GM12891 (cell line): Measurements from ENCODE around the gene FGGY.

Experiments
- DNase-seq: peaks from one replicate; pipeline ENCODE4 v3.0.0; 2011; ENCODE audit warnings: low spot score; ENCODE audit not compliant: insufficient read length
- FAIRE-seq: peaks from 2 replicates; lab custom pipeline; 2011; peaks lifted over from hg19 to GRCh38; lab: Jason Lieb, UNC
- PAX5 ChIP-seq: IDR thresholded peaks from 2 replicates; pipeline ENCODE4 v1.6.1; 2011; ENCODE audit warnings: low read length, moderate library complexity, mild to moderate bottlenecking; ENCODE audit not compliant: insufficient read depth, severe bottlenecking
- POLR2A ChIP-seq: IDR thresholded peaks from 2 replicates; pipeline ENCODE4 v1.6.1; 2011; ENCODE audit warnings: low read depth, low read length, control low read depth
- POLR2AphosphoS5 ChIP-seq: IDR thresholded peaks from 2 replicates; pipeline ENCODE4 v1.6.1; 2011; ENCODE audit warnings: low read depth, low read length, control low read depth
- POU2F2 ChIP-seq: IDR thresholded peaks from 2 replicates; pipeline ENCODE4 v1.6.1; 2011; ENCODE audit warnings: low read depth, mild to moderate bottlenecking, control low read depth, low read length, moderate library complexity
- SPI1 ChIP-seq: IDR thresholded peaks from 2 replicates; pipeline ENCODE4 v1.6.1; 2011; ENCODE audit warnings: low read depth, low read length, control low read depth
- TAF1 ChIP-seq: IDR thresholded peaks from 2 replicates; pipeline ENCODE4 v1.6.1; 2011; ENCODE audit warnings: low read depth, low read length, control low read depth

The FGGY gene

GRCh38 chr1:59695252-59695651, 398.4 kb downstream of the FGGY start:
- TF ChIP-seq TAF1 (no peak), PAX5 (no peak), POU2F2 (no peak), POLR2AphosphoS5 (no peak), SPI1 (no peak), POLR2A (no peak)
- DNase-seq (no peak), FAIRE-seq (no peak)

DNA sequence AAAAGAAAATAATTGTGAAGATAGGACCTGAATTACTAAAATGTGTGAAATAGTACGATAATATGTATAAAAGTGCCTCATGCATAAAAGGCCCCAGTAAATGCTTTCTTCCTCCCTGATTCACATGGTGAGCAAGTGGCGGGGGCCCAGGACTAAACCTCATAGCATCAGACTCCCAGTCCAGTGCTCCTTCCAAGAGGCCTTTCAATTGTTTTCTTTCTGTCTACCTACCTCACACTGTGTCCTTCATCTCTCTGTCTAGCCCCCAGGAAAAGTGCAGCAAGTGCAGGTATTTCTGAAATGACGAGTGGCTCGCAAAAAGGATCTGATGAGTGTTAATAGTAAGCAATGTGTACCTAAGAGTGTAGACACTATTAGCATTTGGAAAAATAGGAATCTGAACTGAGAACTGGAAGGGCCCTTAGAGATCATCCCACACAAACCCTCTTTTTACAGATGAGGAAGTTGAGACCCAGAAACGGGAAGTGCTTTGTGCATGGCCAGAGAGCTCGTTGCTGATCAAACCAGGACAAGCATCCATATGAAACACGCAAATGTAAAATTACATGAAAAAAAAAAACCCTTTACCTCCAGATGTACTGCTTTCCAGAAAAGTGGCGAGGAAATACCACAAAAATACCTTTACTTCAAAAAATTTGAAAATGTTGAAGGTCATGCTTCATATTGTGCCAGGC, 399.7 kb downstream of the FGGY start:
- FAIRE-seq (no peak), DNase-seq (no peak)
- TF ChIP-seq SPI1 (peak; percentile 94), TAF1 (no peak), POLR2A (no peak)

- TF ChIP-seq POLR2A (no peak), POU2F2 (no peak), SPI1 (no peak), TAF1 (no peak), PAX5 (no peak), POLR2AphosphoS5 (no peak)
- peak; percentile 76 for FAIRE-seq
- no peak for DNase-seq
Observed at GRCh38 chr1:59697150-59697800, 400.4 kb downstream of the FGGY start.

- TF ChIP-seq PAX5, result no peak
- no peak for TF ChIP-seq POU2F2
- no peak for TF ChIP-seq SPI1
- no peak for TF ChIP-seq POLR2A
- no peak for TF ChIP-seq POLR2AphosphoS5
- no peak for DNase-seq
- FAIRE-seq, result no peak
Observed at GRCh38 chr1:59698386-59698785, 401.5 kb downstream of the FGGY start.

DNA sequence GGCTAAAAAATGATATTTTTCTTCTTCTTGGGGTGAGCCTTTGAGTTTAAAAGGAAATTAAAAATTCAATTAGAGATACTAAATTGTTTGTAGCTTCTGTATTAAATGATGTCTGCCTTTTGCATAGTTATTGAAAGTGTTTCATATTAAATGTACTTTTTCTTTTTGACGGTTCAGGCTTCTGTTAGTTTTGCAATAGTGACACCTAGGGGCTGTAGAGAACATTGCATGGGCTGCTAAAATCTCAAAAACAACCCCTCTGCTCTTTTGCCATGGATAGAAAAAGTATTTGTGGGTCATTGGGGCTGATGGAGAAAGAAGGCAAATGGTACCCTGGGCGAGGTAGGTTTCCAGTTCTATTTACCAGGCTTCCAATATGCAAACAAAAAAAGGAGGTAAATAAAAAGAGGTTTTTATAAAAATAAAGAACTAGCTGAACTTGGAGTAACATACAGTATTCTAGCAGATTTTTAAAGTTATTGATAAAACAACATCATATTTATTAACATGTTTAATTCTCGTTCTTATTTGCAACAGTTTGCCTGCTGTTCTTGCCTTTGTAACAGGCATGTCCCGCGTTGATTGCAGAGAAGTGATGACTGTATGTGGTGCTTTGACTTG, 402.4 kb downstream of the FGGY start:
- TF ChIP-seq POU2F2, result no peak
- TF ChIP-seq POLR2A, result no peak
- TF ChIP-seq POLR2AphosphoS5, result no peak
- no peak for TF ChIP-seq SPI1
- TF ChIP-seq TAF1, result no peak
- no peak for DNase-seq
- no peak for FAIRE-seq

DNA sequence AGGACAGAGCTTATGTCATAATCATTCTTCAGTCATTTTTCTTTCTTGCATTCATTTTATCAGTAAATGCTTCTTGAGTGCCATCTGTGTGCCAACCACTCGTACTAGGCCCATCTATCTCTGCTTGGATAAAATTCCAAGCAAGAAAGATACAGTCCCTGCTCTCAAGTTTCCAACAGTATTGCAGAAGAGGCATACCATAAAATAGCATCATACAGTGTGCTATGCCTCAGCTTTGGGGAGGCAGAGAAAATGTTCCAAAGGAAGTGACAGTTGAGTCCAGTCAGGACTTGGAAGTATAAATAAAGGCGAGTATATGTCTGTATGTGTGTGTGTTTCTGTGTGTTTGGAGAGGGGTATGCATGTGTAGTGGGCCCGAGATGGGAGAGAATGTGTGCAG, 404.5 kb downstream of the FGGY start:
- DNase-seq, result no peak
- no peak for TF ChIP-seq POLR2A
- TF ChIP-seq POLR2AphosphoS5, result no peak
- TF ChIP-seq SPI1, result no peak
- TF ChIP-seq POU2F2, result no peak
- no peak for TF ChIP-seq TAF1
- no peak for FAIRE-seq

DNA sequence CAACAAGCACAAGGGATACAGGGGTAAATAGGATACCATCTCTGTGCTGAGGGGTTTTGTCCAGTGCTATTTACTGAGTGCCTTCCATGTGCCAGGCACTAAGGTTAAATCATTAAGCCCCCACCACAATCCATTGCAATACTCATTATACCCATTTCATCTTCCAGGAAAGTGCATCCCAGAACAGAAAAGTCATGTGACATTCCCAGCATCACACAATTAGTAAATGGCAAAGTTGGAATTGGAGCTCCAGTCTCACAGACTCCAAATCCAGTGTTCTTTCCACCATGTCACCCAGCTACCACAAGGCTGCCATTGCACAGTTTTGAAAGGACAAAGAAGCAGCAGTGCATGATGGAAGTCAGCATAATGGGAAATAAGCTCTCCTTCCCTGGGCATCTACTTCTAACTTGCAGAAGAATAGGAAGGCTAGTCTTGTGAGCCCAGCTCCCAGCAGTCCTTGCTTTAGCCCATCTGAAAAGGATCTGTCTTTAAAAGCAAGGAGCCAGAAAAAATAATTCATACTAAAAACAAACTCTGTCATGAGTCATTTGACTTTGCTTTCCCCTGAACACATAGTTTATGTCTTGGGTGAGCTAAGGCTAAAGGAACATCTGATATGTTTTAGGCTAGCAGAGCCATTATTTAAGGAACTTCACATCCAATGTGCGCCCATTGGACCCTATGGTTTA, 406.5 kb downstream of the FGGY start:
- DNase-seq, result no peak
- FAIRE-seq, result no peak
- TF ChIP-seq POLR2AphosphoS5, result no peak
- TF ChIP-seq POU2F2, result no peak
- no peak for TF ChIP-seq SPI1
- no peak for TF ChIP-seq POLR2A
- no peak for TF ChIP-seq TAF1
- TF ChIP-seq PAX5, result no peak

DNA sequence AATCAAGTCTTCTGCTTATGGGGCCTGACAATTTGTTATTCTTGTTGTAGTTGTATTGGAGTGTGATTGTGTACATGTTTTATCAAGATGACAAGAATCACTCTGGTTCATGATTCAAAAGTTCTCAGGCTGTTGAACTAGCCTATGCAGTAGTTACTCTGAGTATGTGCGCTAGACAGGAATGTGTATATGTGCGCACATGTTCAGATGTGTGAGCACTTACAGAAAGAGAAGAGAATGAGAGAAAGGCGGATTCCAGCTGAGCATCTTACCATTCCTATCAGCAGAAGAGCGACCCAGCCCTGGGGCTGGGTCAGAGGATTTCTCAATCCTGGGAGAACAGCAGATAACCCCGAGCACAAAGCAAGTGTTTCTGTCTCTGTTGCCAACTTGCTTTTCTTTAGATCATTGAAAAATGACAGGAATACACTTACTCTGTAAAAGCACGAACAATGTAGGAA, 407.1 kb downstream of the FGGY start:
- FAIRE-seq (no peak), DNase-seq (no peak)
- TF ChIP-seq POLR2A, result no peak
- TF ChIP-seq PAX5, result no peak
- TF ChIP-seq POLR2AphosphoS5, result no peak
- TF ChIP-seq TAF1, result no peak
- no peak for TF ChIP-seq POU2F2
- TF ChIP-seq SPI1, result no peak

DNA sequence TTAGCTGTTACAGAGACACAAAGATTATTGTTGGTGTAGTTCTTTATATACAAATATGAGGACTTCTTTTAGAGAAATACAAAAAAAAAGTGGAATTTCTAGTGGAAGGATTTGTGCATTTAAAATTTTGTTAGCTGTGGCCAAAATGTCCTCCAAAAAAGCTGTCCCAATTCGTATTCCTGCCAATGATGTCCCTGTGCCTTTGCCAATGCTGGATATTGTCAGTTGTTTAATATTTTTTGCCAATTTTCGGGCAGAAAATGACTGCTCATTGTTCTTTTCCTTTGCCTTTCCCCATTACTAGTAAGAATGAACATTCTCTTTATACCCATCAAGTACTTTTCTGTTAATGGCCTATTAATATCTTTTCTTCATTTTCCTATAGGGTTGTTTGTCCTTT, 407.8 kb downstream of the FGGY start:
- FAIRE-seq, result no peak
- no peak for TF ChIP-seq POLR2A
- TF ChIP-seq PAX5, result no peak
- TF ChIP-seq POLR2AphosphoS5, result no peak
- no peak for TF ChIP-seq TAF1
- no peak for TF ChIP-seq POU2F2
- TF ChIP-seq SPI1, result no peak

More for the DNA sequence above, 407.8 kb downstream of the FGGY start:
- DNase-seq, result no peak
